HCT116 (cell line): ENCODE results near the gene GALNS. TPM values are rescaled to one million over a fixed set of nuclear protein-coding genes. Genes with fewer than 3 reads are reported as not detected.

Source experiments
- ATAC-seq: fragments of 200-7000 bp; cut with Tn5 transposase; 2 replicates; pipeline ENCODE4 v1.9.1; 2020; ENCODE audit warnings: mild to moderate bottlenecking, moderate library complexity
- BruUV-seq: library from RNA; stranded (reverse); fragments of 400-500 nt; replicated peaks from 2 replicates; lab custom pipeline; 2021; lab: Mats Ljungman, UMichigan
- CTCF ChIA-PET: fragments of 300-600 bp; sonication (Branson Sonifier 250); formaldehyde crosslinking; loops from one replicate; lab custom pipeline; 2021; ENCODE audit warnings: antibody characterized with exemption; lab: Charles Lee
- POLR2A ChIA-PET: fragments of 300-600, 350-600 bp; sonication (Branson Sonifier 250); formaldehyde crosslinking; loops from one replicate; lab custom pipeline; 2021; ENCODE audit warnings: antibody characterized with exemption; lab: Charles Lee
- RAD21 ChIA-PET, 2 experiments: fragments of 300-600 bp; sonication (Branson Sonifier 250); formaldehyde crosslinking; loops; one replicate each; lab custom pipeline; 2023; ENCODE audit warnings: low total read pairs in 2 of 2; ENCODE audit not compliant: uncharacterized antibody in 2 of 2, unreplicated experiment in 2 of 2, low non-redundant PET in 1 of 2; lab: Charles Lee
- DNase-seq: peaks from one replicate; pipeline ENCODE4 v3.0.0-alpha.2; 2010; ENCODE audit warnings: low read depth, low spot score
- H2AFZ ChIP-seq: fragments of 200-600 bp; shearing (Covaris generic), sonication (generic); 2 replicates; pipeline ENCODE4 v1.6.1; 2017; ENCODE audit warnings: low read depth, mixed run types, mixed read lengths, antibody characterized with exemption, low read length; ENCODE audit not compliant: poor library complexity, severe bottlenecking
- H3K27ac ChIP-seq: 2 replicates; pipeline ENCODE4 v1.5.1; 2012; ENCODE audit warnings: low read depth, low read length
- H3K27me3 ChIP-seq: fragments of 200-600 bp; sonication (generic); 2 replicates; pipeline ENCODE4 v1.6.1; 2016; ENCODE audit warnings: mixed run types, low read length, mixed read lengths; ENCODE audit not compliant: insufficient read depth
- H3K36me3 ChIP-seq, 2 experiments: fragments of 200-500 bp in 1 of 2; fragments of 200-600 bp in 1 of 2; sonication (Bioruptor generic) in 1 of 2; sonication (generic) in 1 of 2; 2 replicates each; pipeline versions ENCODE4 v1.5.1 to v1.6.1; 2014 to 2016; ENCODE audit warnings: low read length in 2 of 2, inconsistent platforms in 1 of 2, mixed read lengths in 1 of 2, mixed run types in 1 of 2; ENCODE audit not compliant: insufficient read depth in 2 of 2, control insufficient read depth in 1 of 2
- H3K4me1 ChIP-seq, 2 experiments: fragments of 200-600 bp in 1 of 2; sonication (generic) in 1 of 2; 2 replicates each; pipeline versions ENCODE4 v1.5.1 to v1.6.1; 2012 to 2017; ENCODE audit warnings: low read length in 2 of 2, inconsistent platforms in 1 of 2, mild to moderate bottlenecking in 1 of 2, mixed read lengths in 1 of 2, mixed run types in 1 of 2, moderate library complexity in 1 of 2; ENCODE audit not compliant: insufficient read depth in 2 of 2, control insufficient read depth in 1 of 2
- H3K4me2 ChIP-seq: fragments of 200-600 bp; sonication (generic); 2 replicates; pipeline ENCODE4 v1.6.1; 2017; ENCODE audit warnings: mixed run types, low read length, mixed read lengths
- H3K4me3 ChIP-seq, 2 experiments: fragments of 200-600 bp in 1 of 2; sonication (generic) in 1 of 2; replicated peaks in 1 of 2; 2 replicates each; pipeline ENCODE4 v1.5.1; 2011 to 2016; ENCODE audit warnings: low read length in 2 of 2, control low read depth in 1 of 2, low read depth in 1 of 2, mild to moderate bottlenecking in 1 of 2, mixed read lengths in 1 of 2, mixed run types in 1 of 2
- H3K79me2 ChIP-seq: fragments of 200-600 bp; sonication (generic); 2 replicates; pipeline ENCODE4 v1.6.1; 2017; ENCODE audit warnings: mild to moderate bottlenecking, mixed run types, low read length, moderate library complexity, mixed read lengths; ENCODE audit not compliant: insufficient read depth
- H3K9ac ChIP-seq: fragments of 200-600 bp; sonication (generic); 2 replicates; pipeline ENCODE4 v1.6.1; 2016; ENCODE audit warnings: low read length, mixed read lengths
- H3K9me2 ChIP-seq: fragments of 200-600 bp; sonication (generic), shearing (Covaris generic); 2 replicates; pipeline ENCODE4 v1.6.1; 2017; ENCODE audit warnings: mixed run types, mild to moderate bottlenecking, moderate library complexity; ENCODE audit not compliant: insufficient read depth
- H3K9me3 ChIP-seq, 2 experiments: fragments of 200-500 bp in 1 of 2; fragments of 200-600 bp in 1 of 2; sonication (Bioruptor generic) in 1 of 2; sonication (generic) in 1 of 2; 2 replicates each; pipeline ENCODE4 v1.6.1; 2014 to 2017; ENCODE audit warnings: low read length in 2 of 2, mixed read lengths in 2 of 2, inconsistent platforms in 1 of 2, low read depth in 1 of 2, mild to moderate bottlenecking in 1 of 2, mixed run types in 1 of 2, moderate library complexity in 1 of 2; ENCODE audit not compliant: control insufficient read depth in 1 of 2, insufficient read depth in 1 of 2
- H4K20me1 ChIP-seq: fragments of 200-600 bp; sonication (generic), shearing (Covaris generic); 2 replicates; pipeline ENCODE4 v1.6.1; 2017; ENCODE audit warnings: mixed run types, mild to moderate bottlenecking, moderate library complexity; ENCODE audit not compliant: insufficient read depth
- ATF3 ChIP-seq: IDR thresholded peaks from 2 replicates; pipeline ENCODE4 v1.6.1; 2012
- CBX3 ChIP-seq: IDR thresholded peaks from 2 replicates; pipeline ENCODE4 v1.6.1; 2012; ENCODE audit warnings: low read depth
- CTCF ChIP-seq, 3 experiments: fragments of 200-600 bp in 1 of 3; sonication (generic) in 1 of 3; IDR thresholded peaks in 2 of 3; conservative IDR thresholded peaks in 1 of 3; 2 replicates each; pipeline ENCODE4 v1.5.1; 2012 to 2017; ENCODE audit warnings: low read depth in 2 of 3, low read length in 2 of 3, antibody characterized with exemption in 1 of 3, borderline replicate concordance in 1 of 3, control low read depth in 1 of 3, mild to moderate bottlenecking in 1 of 3, mixed read lengths in 1 of 3, mixed run types in 1 of 3, moderate library complexity in 1 of 3; ENCODE audit not compliant: insufficient read depth in 1 of 3
- ELF1 ChIP-seq: IDR thresholded peaks from 2 replicates; pipeline ENCODE4 v1.6.1; 2012; ENCODE audit warnings: low read depth, borderline replicate concordance
- EZH2phosphoT487 ChIP-seq: fragments of 200-600 bp; IDR thresholded peaks from 2 replicates; pipeline ENCODE4 v1.6.1; 2018; ENCODE audit warnings: antibody characterized with exemption, borderline replicate concordance
- FOSL1 ChIP-seq: IDR thresholded peaks from 2 replicates; pipeline ENCODE4 v1.6.1; 2012; ENCODE audit warnings: low read depth
- MAX ChIP-seq: IDR thresholded peaks from 2 replicates; pipeline ENCODE4 v1.6.1; 2012
- POLR2A ChIP-seq: IDR thresholded peaks from 2 replicates; pipeline ENCODE4 v1.7.0; 2011; ENCODE audit warnings: borderline replicate concordance; ENCODE audit not compliant: insufficient read depth, insufficient read length; ENCODE audit errors: extremely low read depth
- POLR2AphosphoS5 ChIP-seq: IDR thresholded peaks from 2 replicates; pipeline ENCODE4 v1.6.1; 2011; ENCODE audit warnings: mild to moderate bottlenecking, low read depth, low read length, moderate library complexity
- RAD21 ChIP-seq: IDR thresholded peaks from 2 replicates; pipeline ENCODE4 v1.6.1; 2012; ENCODE audit warnings: low read depth, mild to moderate bottlenecking
- SIN3A ChIP-seq: IDR thresholded peaks from 2 replicates; pipeline ENCODE4 v1.6.1; 2012; ENCODE audit warnings: low read depth
- TCF7L2 ChIP-seq: IDR thresholded peaks from 2 replicates; pipeline ENCODE4 v1.7.0; 2011; ENCODE audit warnings: borderline replicate concordance, inconsistent platforms; ENCODE audit not compliant: insufficient read depth, insufficient read length; ENCODE audit errors: extremely low read depth
- ZFX ChIP-seq: fragments of 450-650 bp; IDR thresholded peaks from 2 replicates; pipeline ENCODE4 v1.6.1; 2017
- ZNF274 ChIP-seq: fragments of 200-500 bp; sonication (Bioruptor generic); IDR thresholded peaks from 2 replicates; pipeline ENCODE4 v1.6.1; 2014; ENCODE audit warnings: mild to moderate bottlenecking, low read depth, low read length, inconsistent platforms
- intact Hi-C: fragments of 100-400 bp; cut with micrococcal nuclease; formaldehyde crosslinking; loops from 2 replicates; pipeline ENCODE4 v1.10.0; 2022
- total RNA-seq: library from RNA; stranded (reverse); gene quantifications from one replicate; pipeline ENCODE4 v1.2.1, GENCODE V29; 2021; ENCODE audit not compliant: unreplicated experiment
- TF ChIP-seq, protein P1 (sequence below): IDR thresholded peaks from 2 replicates; pipeline ENCODE4 v1.6.1; 2012; ENCODE audit warnings: low read depth

GALNS gene
- total RNA-seq, 1 experiment from 2014 or later, result 44.6 TPM

GRCh38 chr16:88830783-88831182, 26.0 kb downstream of the GALNS start:
- BruUV-seq, result no TSS peak
- Histone ChIP-seq H3K79me2 (no peaks in the 10 kb centered on the region), H4K20me1 (no peaks in the 10 kb centered on the region), H3K4me3 (no peak overlapping the region), H3K9ac (no peak overlapping the region), H3K4me2 (no peak overlapping the region), H3K4me1 (peaks cover 0 to 4% of the 10 kb centered on the region in 2 experiments; a peak in 1 of 4 replicates), H3K9me3 (no peaks in the 10 kb centered on the region), H3K27ac (no peak overlapping the region), H2AFZ (no peak overlapping the region), H3K27me3 (no peaks in the 10 kb centered on the region), H3K9me2 (no peaks in the 10 kb centered on the region), H3K36me3 (no peaks in the 10 kb centered on the region)
- POLR2A ChIA-PET, result no interaction called here
- intact Hi-C loops, result no loop called here
- DNase-seq (no peak), ATAC-seq (no peak)
- RAD21 ChIA-PET, result no interaction called here
- CTCF ChIA-PET, result no interaction called here
- TF ChIP-seq SIN3A, result no peak
- TF ChIP-seq ZNF274, result no peak
- no peak for TF ChIP-seq ATF3
- TF ChIP-seq FOSL1, result no peak
- no peak for TF ChIP-seq CTCF (IDR thresholded peaks at IDR 0.05 in 2 of 3, conservative IDR thresholded peaks at IDR 0.05 in 1 of 3; ENCODE audit: borderline replicate concordance in 1 of 3, insufficient read depth in 1 of 3, low read depth in 2 of 3, low read length in 2 of 3)
- TF ChIP-seq CBX3, result no peak
- TF ChIP-seq, protein P1, sequence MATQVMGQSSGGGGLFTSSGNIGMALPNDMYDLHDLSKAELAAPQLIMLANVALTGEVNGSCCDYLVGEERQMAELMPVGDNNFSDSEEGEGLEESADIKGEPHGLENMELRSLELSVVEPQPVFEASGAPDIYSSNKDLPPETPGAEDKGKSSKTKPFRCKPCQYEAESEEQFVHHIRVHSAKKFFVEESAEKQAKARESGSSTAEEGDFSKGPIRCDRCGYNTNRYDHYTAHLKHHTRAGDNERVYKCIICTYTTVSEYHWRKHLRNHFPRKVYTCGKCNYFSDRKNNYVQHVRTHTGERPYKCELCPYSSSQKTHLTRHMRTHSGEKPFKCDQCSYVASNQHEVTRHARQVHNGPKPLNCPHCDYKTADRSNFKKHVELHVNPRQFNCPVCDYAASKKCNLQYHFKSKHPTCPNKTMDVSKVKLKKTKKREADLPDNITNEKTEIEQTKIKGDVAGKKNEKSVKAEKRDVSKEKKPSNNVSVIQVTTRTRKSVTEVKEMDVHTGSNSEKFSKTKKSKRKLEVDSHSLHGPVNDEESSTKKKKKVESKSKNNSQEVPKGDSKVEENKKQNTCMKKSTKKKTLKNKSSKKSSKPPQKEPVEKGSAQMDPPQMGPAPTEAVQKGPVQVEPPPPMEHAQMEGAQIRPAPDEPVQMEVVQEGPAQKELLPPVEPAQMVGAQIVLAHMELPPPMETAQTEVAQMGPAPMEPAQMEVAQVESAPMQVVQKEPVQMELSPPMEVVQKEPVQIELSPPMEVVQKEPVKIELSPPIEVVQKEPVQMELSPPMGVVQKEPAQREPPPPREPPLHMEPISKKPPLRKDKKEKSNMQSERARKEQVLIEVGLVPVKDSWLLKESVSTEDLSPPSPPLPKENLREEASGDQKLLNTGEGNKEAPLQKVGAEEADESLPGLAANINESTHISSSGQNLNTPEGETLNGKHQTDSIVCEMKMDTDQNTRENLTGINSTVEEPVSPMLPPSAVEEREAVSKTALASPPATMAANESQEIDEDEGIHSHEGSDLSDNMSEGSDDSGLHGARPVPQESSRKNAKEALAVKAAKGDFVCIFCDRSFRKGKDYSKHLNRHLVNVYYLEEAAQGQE, result no peak
- no peak for TF ChIP-seq POLR2AphosphoS5
- TF ChIP-seq RAD21, result no peak
- no peak for TF ChIP-seq ELF1
- TF ChIP-seq EZH2phosphoT487, result no peak
- TF ChIP-seq TCF7L2, result no peak
- no peak for TF ChIP-seq ZFX
- no peak for TF ChIP-seq MAX
- TF ChIP-seq POLR2A, result no peak
